Neural progenitor cell (in vitro differentiated cells): Measurements from ENCODE around the gene OVOL3.

Experiments
- EZH2 ChIP-seq: fragments of 200-600 bp; sonication (generic); IDR thresholded peaks from 2 replicates; pipeline ENCODE4 v1.6.1; 2017; ENCODE audit warnings: antibody characterized with exemption, mild to moderate bottlenecking, moderate library complexity
- TF ChIP-seq, protein P1 (sequence below): fragments of 200-600 bp; sonication (generic); IDR thresholded peaks from 2 replicates; pipeline ENCODE4 v1.5.1; 2017; ENCODE audit warnings: antibody characterized with exemption, mild to moderate bottlenecking

DNA sequence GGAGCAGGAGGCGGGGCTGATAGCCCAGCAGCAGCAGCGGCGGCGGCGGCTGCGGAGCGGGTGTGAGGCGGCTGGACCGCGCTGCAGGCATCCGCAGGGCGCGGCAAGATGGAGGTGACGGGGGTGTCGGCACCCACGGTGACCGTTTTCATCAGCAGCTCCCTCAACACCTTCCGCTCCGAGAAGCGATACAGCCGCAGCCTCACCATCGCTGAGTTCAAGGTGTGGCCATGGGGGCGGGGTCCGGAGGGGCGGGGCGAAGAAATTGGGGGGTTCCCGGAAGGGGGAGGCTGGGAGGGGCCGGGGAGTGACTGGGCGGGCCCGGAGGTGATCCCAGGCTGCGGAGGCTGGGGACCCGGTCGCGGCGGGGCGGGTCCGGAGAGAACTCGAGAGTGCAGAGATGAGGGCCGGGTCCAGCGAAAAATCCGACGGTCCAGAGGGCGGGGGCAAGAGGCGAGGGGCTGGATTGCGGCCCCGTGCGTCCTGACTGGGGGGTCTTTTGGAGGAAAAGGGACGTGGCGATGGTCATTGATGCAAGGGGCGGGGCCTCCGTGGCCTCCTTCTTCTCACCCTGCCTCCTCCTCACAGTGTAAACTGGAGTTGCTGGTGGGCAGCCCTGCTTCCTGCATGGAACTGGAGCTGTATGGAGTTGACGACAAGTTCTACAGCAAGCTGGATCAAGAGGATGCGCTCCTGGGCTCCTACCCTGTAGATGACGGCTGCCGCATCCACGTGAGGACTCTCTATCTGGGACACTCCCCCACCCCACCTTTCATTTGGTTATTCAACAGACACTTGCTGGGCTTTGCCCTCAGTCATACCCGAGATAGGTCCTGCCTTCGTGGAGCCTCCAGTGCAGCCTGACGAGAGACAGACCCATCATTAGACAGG is 4.8 kb downstream of the OVOL3 start, which contains the start of gene TBCB:
- TF ChIP-seq, protein P1, sequence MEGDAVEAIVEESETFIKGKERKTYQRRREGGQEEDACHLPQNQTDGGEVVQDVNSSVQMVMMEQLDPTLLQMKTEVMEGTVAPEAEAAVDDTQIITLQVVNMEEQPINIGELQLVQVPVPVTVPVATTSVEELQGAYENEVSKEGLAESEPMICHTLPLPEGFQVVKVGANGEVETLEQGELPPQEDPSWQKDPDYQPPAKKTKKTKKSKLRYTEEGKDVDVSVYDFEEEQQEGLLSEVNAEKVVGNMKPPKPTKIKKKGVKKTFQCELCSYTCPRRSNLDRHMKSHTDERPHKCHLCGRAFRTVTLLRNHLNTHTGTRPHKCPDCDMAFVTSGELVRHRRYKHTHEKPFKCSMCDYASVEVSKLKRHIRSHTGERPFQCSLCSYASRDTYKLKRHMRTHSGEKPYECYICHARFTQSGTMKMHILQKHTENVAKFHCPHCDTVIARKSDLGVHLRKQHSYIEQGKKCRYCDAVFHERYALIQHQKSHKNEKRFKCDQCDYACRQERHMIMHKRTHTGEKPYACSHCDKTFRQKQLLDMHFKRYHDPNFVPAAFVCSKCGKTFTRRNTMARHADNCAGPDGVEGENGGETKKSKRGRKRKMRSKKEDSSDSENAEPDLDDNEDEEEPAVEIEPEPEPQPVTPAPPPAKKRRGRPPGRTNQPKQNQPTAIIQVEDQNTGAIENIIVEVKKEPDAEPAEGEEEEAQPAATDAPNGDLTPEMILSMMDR, result no peak
- no peak for TF ChIP-seq EZH2
